HepG2 (cell line): ENCODE data around the gene GPR65. TPM values are rescaled to one million over a fixed set of nuclear protein-coding genes. Genes with fewer than 3 reads are reported as not detected.

ENCODE experiments used
- ATAC-seq: fragments of 200-7000 bp; cut with Tn5 transposase; 3 replicates; pipeline ENCODE4 v1.9.1; 2020; ENCODE audit warnings: mild to moderate bottlenecking, moderate library complexity
- BruUV-seq: library from RNA; stranded (reverse); fragments of 400-500 nt; replicated peaks from 2 replicates; lab custom pipeline; 2021; lab: Mats Ljungman, UMichigan
- CTCF ChIA-PET: fragments of 300-600 bp; formaldehyde crosslinking; extraction: SDS; loops from one replicate; lab custom pipeline; 2021; ENCODE audit warnings: low total read pairs, inconsistent platforms, low intra/inter-chr PET ratio; lab: Yijun Ruan, JAX
- POLR2A ChIA-PET: fragments of 350-600 bp; sonication (Branson Sonifier 250); formaldehyde crosslinking; loops from one replicate; lab custom pipeline; 2020; ENCODE audit warnings: antibody characterized with exemption, inconsistent platforms; lab: Yijun Ruan, JAX
- DNase-seq: peaks from one replicate; pipeline ENCODE4 v3.0.0-alpha.2; 2015; ENCODE audit warnings: low spot score
- FAIRE-seq: peaks from 3 replicates; lab custom pipeline; 2011; peaks lifted over from hg19 to GRCh38; lab: Jason Lieb, UNC
- H2AFZ ChIP-seq: one replicate; pipeline ENCODE4 v1.6.1; 2011; ENCODE audit warnings: low read length, inconsistent platforms
- H3K27ac ChIP-seq: fragments of 300-600 bp; 3 replicates; pipeline ENCODE4 v1.8.0; 2011; ENCODE audit warnings: mixed run types, mild to moderate bottlenecking, mixed read lengths, low read length, inconsistent platforms; ENCODE audit not compliant: insufficient read depth; ENCODE audit errors: extremely low read length
- H3K27me3 ChIP-seq, 2 experiments: fragments of 200-600 bp in 1 of 2; 2 replicates in 1 of 2; 3 replicates in 1 of 2; pipeline versions ENCODE4 v1.6.0 to v1.8.0; 2011; ENCODE audit warnings: low read length in 2 of 2, mild to moderate bottlenecking in 2 of 2, moderate library complexity in 2 of 2, inconsistent platforms in 1 of 2; ENCODE audit not compliant: insufficient read depth in 2 of 2, control insufficient read depth in 1 of 2
- H3K36me3 ChIP-seq, 2 experiments: fragments of 200-600 bp in 1 of 2; replicated peaks in 1 of 2; 2 replicates in 1 of 2; 3 replicates in 1 of 2; pipeline versions ENCODE4 v1.5.1 to v1.8.0; 2011; ENCODE audit warnings: low read length in 2 of 2, inconsistent platforms in 1 of 2; ENCODE audit not compliant: insufficient read depth in 2 of 2, control insufficient read depth in 1 of 2
- H3K4me1 ChIP-seq: 2 replicates; pipeline ENCODE4 v1.5.1; 2012; ENCODE audit warnings: low read length, inconsistent platforms; ENCODE audit not compliant: insufficient read depth
- H3K4me2 ChIP-seq: 2 replicates; pipeline ENCODE4 v1.6.0; 2011; ENCODE audit warnings: low read depth, low read length, inconsistent platforms
- H3K4me3 ChIP-seq, 3 experiments: fragments of 200-600 bp in 1 of 3; sonication (generic), shearing (Covaris generic) in 1 of 3; replicated peaks in 1 of 3; 2 replicates each; pipeline ENCODE4 v1.5.1; 2011 to 2016; ENCODE audit warnings: low read length in 3 of 3, inconsistent platforms in 2 of 3, low read depth in 2 of 3, mild to moderate bottlenecking in 2 of 3, control low read depth in 1 of 3, mixed read lengths in 1 of 3; ENCODE audit not compliant: insufficient read depth in 1 of 3
- H3K79me2 ChIP-seq: one replicate; pipeline ENCODE4 v1.6.1; 2011; ENCODE audit warnings: low read length, inconsistent platforms; ENCODE audit not compliant: insufficient read depth
- H3K9ac ChIP-seq: 2 replicates; pipeline ENCODE4 v1.6.0; 2011; ENCODE audit warnings: mild to moderate bottlenecking, low read depth, low read length, inconsistent platforms; ENCODE audit not compliant: insufficient read depth
- H3K9me3 ChIP-seq: 2 replicates; pipeline ENCODE4 v1.5.1; 2012; ENCODE audit warnings: mild to moderate bottlenecking, low read length
- H4K20me1 ChIP-seq: 2 replicates; pipeline ENCODE4 v1.6.0; 2011; ENCODE audit warnings: inconsistent platforms, mild to moderate bottlenecking, low read length, moderate library complexity; ENCODE audit not compliant: insufficient read depth
- ARID5B ChIP-seq: IDR thresholded peaks from 2 replicates; pipeline ENCODE4 v1.4.0; 2020; ENCODE audit warnings: mild to moderate bottlenecking, missing genetic modification reagents
- PHB2 ChIP-seq: fragments of 450-650 bp; IDR thresholded peaks from 2 replicates; pipeline ENCODE4 v1.6.1; 2018; ENCODE audit not compliant: partially characterized antibody
- REST ChIP-seq, 2 experiments: IDR thresholded peaks; 2 replicates each; pipeline ENCODE4 v1.6.1; 2011 to 2012; ENCODE audit warnings: low read length in 2 of 2, borderline replicate concordance in 1 of 2, low read depth in 1 of 2, mild to moderate bottlenecking in 1 of 2, moderate library complexity in 1 of 2
- TSC22D2 ChIP-seq: sonication (generic); formaldehyde crosslinking; IDR thresholded peaks from 2 replicates; pipeline ENCODE4 v1.5.1; 2020; ENCODE audit warnings: missing genetic modification reagents, mild to moderate bottlenecking, borderline replicate concordance
- ZMYM2 ChIP-seq: sonication (generic); formaldehyde crosslinking; IDR thresholded peaks from 2 replicates; pipeline ENCODE4 v1.8.0; 2022; ENCODE audit warnings: mild to moderate bottlenecking, missing genetic modification reagents
- ZNF484 ChIP-seq: sonication (generic); formaldehyde crosslinking; IDR thresholded peaks from 2 replicates; pipeline ENCODE4 v1.5.1; 2020; ENCODE audit warnings: mild to moderate bottlenecking, low read depth, missing genetic modification reagents, borderline replicate concordance
- WGBS: methylation state at CpG from one replicate; pipeline ENCODE4 v1.1.6; 2017; ENCODE audit warnings: low lambda C conversion rate; 5-methylcytosine and 5-hydroxymethylcytosine counted together
- in situ Hi-C: cut with HindIII; loops from 2 replicates; pipeline ENCODE4 v1.10.0; 2017; ENCODE audit warnings: low pct_unique_long_range_greater_than_20kb; ENCODE audit not compliant: extremely low pct_ligation_motif_present
- intact Hi-C: fragments of 100-400 bp; cut with micrococcal nuclease; formaldehyde crosslinking; loops from one replicate; pipeline ENCODE4 v1.10.0; 2022; ENCODE audit not compliant: unreplicated experiment
- polyA plus RNA-seq, 8 experiments: library from polyadenylated mRNA; depleted of rRNA in 3 of 8; stranded (reverse) in 7 of 8; unstranded in 1 of 8; fragments of >200 nt; fragmentation: Illumina TruSeq in 4 of 8; extraction: Trizol in 4 of 8; gene quantifications; 2 replicates each; pipeline versions ENCODE4 v1.2.1 to v1.2.3, GENCODE V29; 2011 to 2016; ENCODE audit warnings: low read depth in 4 of 8, missing spikeins in 1 of 8, mixed read lengths in 1 of 8; ENCODE audit not compliant: insufficient read depth in 1 of 8
- total RNA-seq, 5 experiments: library from RNA; depleted of rRNA; stranded (reverse); fragments of >200 nt; fragmentation: Illumina TruSeq; extraction: Trizol; gene quantifications; 2 replicates each; pipeline ENCODE4 v1.2.3, GENCODE V29; 2016; ENCODE audit warnings: low read depth in 1 of 5
- TF ChIP-seq, protein P1 (sequence below): sonication (generic); formaldehyde crosslinking; IDR thresholded peaks from 2 replicates; pipeline ENCODE4 v1.4.0; 2020; ENCODE audit warnings: missing genetic modification reagents, mild to moderate bottlenecking, borderline replicate concordance
- TF ChIP-seq, protein P2 (sequence below): sonication (generic); formaldehyde crosslinking; IDR thresholded peaks from 2 replicates; pipeline ENCODE4 v1.5.0; 2020; ENCODE audit warnings: missing genetic modification reagents

Gene GPR65
- total and polyA plus RNA-seq, 2 of the 13 experiments (the other 11 are each of a cell fraction or from before 2014, with no cell fraction given), result not detected

- intact Hi-C loops (no loop called here), in situ Hi-C loops (no loop called here)
- ChIA-PET CTCF (no interaction called here), POLR2A (no interaction called here)
- no peak overlapping the region for H3K4me2 ChIP-seq
- no peak overlapping the region for H3K9ac ChIP-seq
- no peaks in the 10 kb centered on the region for H4K20me1 ChIP-seq
- BruUV-seq, result no TSS peak
- no peak for ATAC-seq
- no peak for DNase-seq
- 54% methylated on average over 2 of the region's 2 CpGs for WGBS
- H3K4me3 ChIP-seq, result no peak overlapping the region
- H3K9me3 ChIP-seq, result no peaks in the 10 kb centered on the region
- no peak overlapping the region for H2AFZ ChIP-seq
- no peaks in the 10 kb centered on the region for H3K36me3 ChIP-seq
- TF ChIP-seq TSC22D2 (CRISPR knock-in tag), result no peak
- FAIRE-seq, result no peak
- H3K27me3 ChIP-seq, result no peaks in the 10 kb centered on the region
- no peaks in the 10 kb centered on the region for H3K79me2 ChIP-seq
- H3K27ac ChIP-seq, result no peak overlapping the region
- peaks cover 13% of the 10 kb centered on the region for H3K4me1 ChIP-seq
Observed at GRCh38 chr14:87989956-87990299, 15.0 kb upstream of the GPR65 start.

DNA sequence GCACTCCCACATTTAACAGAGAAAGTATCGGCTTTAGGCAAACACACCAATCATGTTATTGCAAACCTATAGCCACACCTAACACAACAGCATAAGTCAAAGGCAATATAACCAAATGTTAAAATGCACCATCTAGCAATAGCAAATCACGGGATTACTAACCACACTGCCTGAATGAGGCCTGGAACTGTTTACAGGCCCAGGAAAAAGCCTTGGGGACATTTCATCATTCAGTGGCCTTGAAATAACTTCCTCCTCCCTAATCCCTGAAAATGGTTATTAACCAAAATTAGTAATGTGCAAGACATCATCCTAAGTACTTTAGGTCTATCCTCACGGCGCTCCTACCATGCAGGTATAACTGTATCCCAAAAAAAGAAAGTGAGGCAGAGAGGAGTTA, 14.3 kb upstream of the GPR65 start:
- ATAC-seq (no peak), DNase-seq (no peak)
- in situ Hi-C loops, result no loop called here
- Histone ChIP-seq H3K27ac (no peak overlapping the region), H3K4me3 (no peak overlapping the region), H3K79me2 (no peaks in the 10 kb centered on the region), H3K36me3 (no peaks in the 10 kb centered on the region), H3K9me3 (no peaks in the 10 kb centered on the region), H3K27me3 (no peaks in the 10 kb centered on the region), H4K20me1 (no peaks in the 10 kb centered on the region), H3K4me1 (peaks cover 21% of the 10 kb centered on the region), H3K4me2 (no peak overlapping the region), H2AFZ (no peak overlapping the region)
- CTCF ChIA-PET, result no interaction called here
- POLR2A ChIA-PET, result no interaction called here
- intact Hi-C loops, result no loop called here
- TF ChIP-seq ARID5B (CRISPR knock-in tag), result peak; percentile 55; the same call in 1 of the 2 replicates
- no peak for TF ChIP-seq REST (IDR thresholded peaks at IDR 0.05; ENCODE audit: borderline replicate concordance in 1 of 2, low read depth in 1 of 2, low read length in 2 of 2)
- no peak for TF ChIP-seq ZMYM2 (CRISPR knock-in tag)
- TF ChIP-seq, protein P1, sequence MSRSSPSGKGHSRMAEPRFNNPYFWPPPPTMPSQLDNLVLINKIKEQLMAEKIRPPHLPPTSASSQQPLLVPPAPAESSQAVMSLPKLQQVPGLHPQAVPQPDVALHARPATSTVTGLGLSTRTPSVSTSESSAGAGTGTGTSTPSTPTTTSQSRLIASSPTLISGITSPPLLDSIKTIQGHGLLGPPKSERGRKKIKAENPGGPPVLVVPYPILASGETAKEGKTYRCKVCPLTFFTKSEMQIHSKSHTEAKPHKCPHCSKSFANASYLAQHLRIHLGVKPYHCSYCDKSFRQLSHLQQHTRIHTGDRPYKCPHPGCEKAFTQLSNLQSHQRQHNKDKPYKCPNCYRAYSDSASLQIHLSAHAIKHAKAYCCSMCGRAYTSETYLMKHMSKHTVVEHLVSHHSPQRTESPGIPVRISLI, result no peak
- no peak for TF ChIP-seq PHB2
- TF ChIP-seq, protein P2, sequence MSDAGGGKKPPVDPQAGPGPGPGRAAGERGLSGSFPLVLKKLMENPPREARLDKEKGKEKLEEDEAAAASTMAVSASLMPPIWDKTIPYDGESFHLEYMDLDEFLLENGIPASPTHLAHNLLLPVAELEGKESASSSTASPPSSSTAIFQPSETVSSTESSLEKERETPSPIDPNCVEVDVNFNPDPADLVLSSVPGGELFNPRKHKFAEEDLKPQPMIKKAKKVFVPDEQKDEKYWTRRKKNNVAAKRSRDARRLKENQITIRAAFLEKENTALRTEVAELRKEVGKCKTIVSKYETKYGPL (CRISPR knock-in tag), result no peak
- no peak for TF ChIP-seq ZNF484 (CRISPR knock-in tag)
- TF ChIP-seq, all 625 proteins: peak for 1
- BruUV-seq, result no TSS peak
- 48% methylated on average over 4 of the region's 4 CpGs for WGBS
- peak; percentile 12 for FAIRE-seq
- H3K9ac ChIP-seq, result no peak overlapping the region
